Astrocyte (in vitro differentiated cells and primary cell): Measurements from ENCODE around the gene RWDD1. TPM values are rescaled to one million over a fixed set of nuclear protein-coding genes. Genes with fewer than 3 reads are reported as not detected.

Source experiments
- DNase-seq: peaks from one replicate; pipeline ENCODE4 v3.0.0-alpha.2; 2010; ENCODE audit warnings: low read depth
- FAIRE-seq: peaks from 2 replicates; lab custom pipeline; 2011; peaks lifted over from hg19 to GRCh38; lab: Jason Lieb, UNC
- H2AFZ ChIP-seq: 2 replicates; pipeline ENCODE4 v1.6.0; 2012; ENCODE audit warnings: low read depth, low read length, inconsistent platforms
- H3K27ac ChIP-seq: 2 replicates; pipeline ENCODE4 v1.5.1; 2011; ENCODE audit warnings: low read depth, low read length, inconsistent platforms
- H3K27me3 ChIP-seq: 2 replicates; pipeline ENCODE4 v1.6.0; 2011; ENCODE audit warnings: low read length, inconsistent platforms; ENCODE audit not compliant: insufficient read depth
- H3K36me3 ChIP-seq: 2 replicates; pipeline ENCODE4 v1.5.1; 2011; ENCODE audit warnings: low read length, inconsistent platforms; ENCODE audit not compliant: insufficient read depth
- H3K4me1 ChIP-seq: 2 replicates; pipeline ENCODE4 v1.5.1; 2011; ENCODE audit warnings: low read length, inconsistent platforms; ENCODE audit not compliant: insufficient read depth
- H3K4me2 ChIP-seq: 2 replicates; pipeline ENCODE4 v1.6.0; 2012; ENCODE audit warnings: low read length, inconsistent platforms
- H3K4me3 ChIP-seq: 2 replicates; pipeline ENCODE4 v1.5.1; 2011; ENCODE audit warnings: low read depth, mild to moderate bottlenecking, low read length, inconsistent platforms; ENCODE audit not compliant: insufficient read depth
- H3K79me2 ChIP-seq: 2 replicates; pipeline ENCODE4 v1.6.0; 2012; ENCODE audit warnings: mild to moderate bottlenecking, low read length, inconsistent platforms; ENCODE audit not compliant: insufficient read depth
- H3K9ac ChIP-seq: 2 replicates; pipeline ENCODE4 v1.6.0; 2012; ENCODE audit warnings: mild to moderate bottlenecking, low read length, inconsistent platforms
- H3K9me3 ChIP-seq: 2 replicates; pipeline ENCODE4 v1.5.1; 2012; ENCODE audit warnings: low read depth, mild to moderate bottlenecking, low read length, inconsistent platforms; ENCODE audit not compliant: insufficient read depth
- H4K20me1 ChIP-seq: 2 replicates; pipeline ENCODE4 v1.6.0; 2012; ENCODE audit warnings: low read length, inconsistent platforms; ENCODE audit not compliant: insufficient read depth
- H3K27ac Mint-ChIP-seq: one replicate; pipeline ENCODE4 v1.8.0; 2021; ENCODE audit warnings: mild to moderate bottlenecking, mixed read lengths; ENCODE audit not compliant: unreplicated experiment
- H3K27me3 Mint-ChIP-seq: one replicate; pipeline ENCODE4 v1.8.0; 2021; ENCODE audit warnings: low read depth, mixed read lengths; ENCODE audit not compliant: unreplicated experiment
- H3K36me3 Mint-ChIP-seq: one replicate; pipeline ENCODE4 v1.8.0; 2021; ENCODE audit warnings: low read depth, mixed read lengths; ENCODE audit not compliant: unreplicated experiment
- H3K4me1 Mint-ChIP-seq: one replicate; pipeline ENCODE4 v1.8.0; 2021; ENCODE audit warnings: low read depth, mixed read lengths; ENCODE audit not compliant: unreplicated experiment
- H3K4me3 Mint-ChIP-seq: one replicate; pipeline ENCODE4 v1.8.0; 2021; ENCODE audit warnings: mild to moderate bottlenecking, moderate library complexity, mixed read lengths; ENCODE audit not compliant: unreplicated experiment
- H3K9me3 Mint-ChIP-seq: one replicate; pipeline ENCODE4 v1.8.0; 2021; ENCODE audit warnings: mild to moderate bottlenecking, mixed read lengths; ENCODE audit not compliant: unreplicated experiment
- EZH2 ChIP-seq: IDR thresholded peaks from 2 replicates; pipeline ENCODE4 v1.6.1; 2012; ENCODE audit warnings: mild to moderate bottlenecking, low read length, inconsistent platforms; ENCODE audit not compliant: insufficient read depth
- total RNA-seq: library from RNA; stranded (reverse); gene quantifications from 2 replicates; pipeline ENCODE4 v1.2.1, GENCODE V29; 2021
- TF ChIP-seq, protein P1 (sequence below): IDR thresholded peaks from 2 replicates; pipeline ENCODE4 v1.5.1; 2011; ENCODE audit warnings: low read depth, mild to moderate bottlenecking, inconsistent platforms, low read length, moderate library complexity; ENCODE audit not compliant: insufficient read depth

The RWDD1 gene
- total RNA-seq, 1 donor from 2014 or later: 45.1 TPM

DNA sequence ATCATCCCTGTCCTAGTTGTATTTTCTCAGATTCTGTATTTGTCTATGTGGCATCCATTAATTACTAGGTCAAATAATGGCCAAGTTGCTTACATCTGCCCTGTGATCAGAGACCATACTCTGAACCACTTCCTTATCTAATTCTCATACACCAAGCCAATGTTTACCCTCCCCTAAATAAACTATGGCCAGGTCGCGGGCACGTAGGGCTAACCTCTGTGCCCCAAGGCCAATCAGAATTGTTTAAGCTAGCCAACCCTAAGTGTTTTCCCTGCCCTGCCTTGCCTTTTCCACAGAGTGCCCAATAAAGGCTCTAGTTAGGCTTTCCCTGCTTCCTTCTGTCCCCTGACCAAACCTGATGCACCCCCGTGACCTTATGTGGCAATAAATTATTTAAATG, 20.5 kb upstream of the RWDD1 start:
- Histone ChIP-seq H3K36me3 (no peaks in the 10 kb centered on the region), H3K4me3 (no peak overlapping the region), H3K9me3 (no peaks in the 10 kb centered on the region), H4K20me1 (no peaks in the 10 kb centered on the region), H3K9ac (no peak overlapping the region), H3K79me2 (no peaks in the 10 kb centered on the region), H2AFZ (no peak overlapping the region), H3K4me1 (peaks cover 4% of the 10 kb centered on the region), H3K4me2 (no peak overlapping the region), H3K27me3 (no peaks in the 10 kb centered on the region), H3K27ac (no peak overlapping the region)
- FAIRE-seq (no peak), DNase-seq (no peak)
- Mint-ChIP-seq H3K27ac (no peak overlapping the region), H3K36me3 (no peaks in the 10 kb centered on the region), H3K4me3 (no peak overlapping the region), H3K9me3 (no peaks in the 10 kb centered on the region), H3K27me3 (peaks cover 4% of the 10 kb centered on the region), H3K4me1 (peaks cover 2% of the 10 kb centered on the region)
- TF ChIP-seq, protein P1, sequence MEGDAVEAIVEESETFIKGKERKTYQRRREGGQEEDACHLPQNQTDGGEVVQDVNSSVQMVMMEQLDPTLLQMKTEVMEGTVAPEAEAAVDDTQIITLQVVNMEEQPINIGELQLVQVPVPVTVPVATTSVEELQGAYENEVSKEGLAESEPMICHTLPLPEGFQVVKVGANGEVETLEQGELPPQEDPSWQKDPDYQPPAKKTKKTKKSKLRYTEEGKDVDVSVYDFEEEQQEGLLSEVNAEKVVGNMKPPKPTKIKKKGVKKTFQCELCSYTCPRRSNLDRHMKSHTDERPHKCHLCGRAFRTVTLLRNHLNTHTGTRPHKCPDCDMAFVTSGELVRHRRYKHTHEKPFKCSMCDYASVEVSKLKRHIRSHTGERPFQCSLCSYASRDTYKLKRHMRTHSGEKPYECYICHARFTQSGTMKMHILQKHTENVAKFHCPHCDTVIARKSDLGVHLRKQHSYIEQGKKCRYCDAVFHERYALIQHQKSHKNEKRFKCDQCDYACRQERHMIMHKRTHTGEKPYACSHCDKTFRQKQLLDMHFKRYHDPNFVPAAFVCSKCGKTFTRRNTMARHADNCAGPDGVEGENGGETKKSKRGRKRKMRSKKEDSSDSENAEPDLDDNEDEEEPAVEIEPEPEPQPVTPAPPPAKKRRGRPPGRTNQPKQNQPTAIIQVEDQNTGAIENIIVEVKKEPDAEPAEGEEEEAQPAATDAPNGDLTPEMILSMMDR: no peak
- no peak for TF ChIP-seq EZH2

DNA sequence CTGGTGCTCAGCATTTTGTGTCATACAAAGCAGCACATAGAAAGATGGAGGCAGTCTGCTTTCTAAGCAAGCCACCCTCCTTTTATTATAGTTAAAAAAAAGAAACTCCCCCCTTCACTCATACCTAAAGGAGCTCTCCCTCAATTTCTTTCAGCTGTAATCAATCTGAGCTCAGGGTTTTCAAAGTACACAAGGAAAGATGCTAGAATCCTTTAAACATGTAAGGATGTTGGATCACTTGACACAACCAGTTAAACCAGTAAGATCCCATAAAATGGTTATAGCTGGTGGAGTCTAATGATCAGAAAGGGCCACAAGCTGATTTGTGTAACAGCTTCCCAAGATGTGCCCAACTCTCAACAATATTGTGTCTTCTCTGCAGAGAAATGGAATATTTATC, 17.9 kb upstream of the RWDD1 start, which contains the start of gene CALHM4:
TSS of gene CALHM4 (plus strand) at position 301 of the 400 bp plus-strand sequence. CDS start at position 344, 43 bp downstream.
- Mint-ChIP-seq H3K4me1 (peaks cover 14% of the 10 kb centered on the region), H3K4me3 (no peak within 1 kb of the TSS), H3K27ac (no peak within 1 kb of the TSS), H3K9me3 (no peaks in the 10 kb centered on the region), H3K27me3 (peaks cover 4% of the 10 kb centered on the region), H3K36me3 (no peaks in the 10 kb centered on the region)
- Histone ChIP-seq H3K27ac (no peak within 1 kb of the TSS), H3K4me3 (no peak within 1 kb of the TSS), H3K79me2 (no peaks in the 10 kb centered on the region), H3K4me2 (no peak within 1 kb of the TSS), H3K36me3 (no peaks in the 10 kb centered on the region), H2AFZ (no peak within 1 kb of the TSS), H4K20me1 (no peaks in the 10 kb centered on the region), H3K9ac (no peak within 1 kb of the TSS), H3K27me3 (no peaks in the 10 kb centered on the region), H3K4me1 (peaks cover 21% of the 10 kb centered on the region), H3K9me3 (no peaks in the 10 kb centered on the region)
- FAIRE-seq (no peak), DNase-seq (no peak)
- TF ChIP-seq EZH2: no peak
- TF ChIP-seq, protein P1: no peak

DNA sequence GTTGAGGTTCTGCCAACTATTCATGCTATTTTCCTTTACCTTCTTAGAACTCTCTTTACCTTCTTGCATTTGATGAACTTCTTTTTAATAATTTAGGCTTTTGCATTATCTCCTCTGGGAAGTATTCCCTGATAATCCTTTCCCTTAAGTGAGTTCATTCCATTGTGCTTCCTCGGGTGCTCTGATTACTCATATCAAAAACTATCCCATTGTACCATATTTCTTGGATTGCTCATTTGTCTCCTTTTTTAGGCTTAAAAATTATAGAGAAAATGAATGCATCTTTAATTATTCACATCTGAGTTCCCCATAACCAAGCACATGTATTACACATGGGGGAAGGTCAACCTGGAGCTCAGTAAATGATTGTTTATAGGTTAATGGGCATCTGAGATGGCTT, 15.2 kb upstream of the RWDD1 start:
- H3K27ac ChIP-seq: peak overlapping the region; percentile 74
- H2AFZ ChIP-seq: no peak overlapping the region
- H4K20me1 ChIP-seq: no peaks in the 10 kb centered on the region
- peak; percentile 87 for DNase-seq
- no peaks in the 10 kb centered on the region for H3K27me3 ChIP-seq
- peaks cover 14% of the 10 kb centered on the region for H3K4me1 Mint-ChIP-seq
- H3K27me3 Mint-ChIP-seq: peaks cover 4% of the 10 kb centered on the region
- H3K4me1 ChIP-seq: peaks cover 21% of the 10 kb centered on the region
- H3K36me3 ChIP-seq: no peaks in the 10 kb centered on the region
- no peak overlapping the region for H3K4me3 Mint-ChIP-seq
- H3K27ac Mint-ChIP-seq: peak overlapping the region; percentile 71
- H3K9me3 Mint-ChIP-seq: no peaks in the 10 kb centered on the region
- H3K9ac ChIP-seq: no peak overlapping the region
- H3K4me2 ChIP-seq: peak overlapping the region; percentile 52
- no peaks in the 10 kb centered on the region for H3K36me3 Mint-ChIP-seq
- no peaks in the 10 kb centered on the region for H3K79me2 ChIP-seq
- peak; percentile 37 for FAIRE-seq
- H3K4me3 ChIP-seq: no peak overlapping the region
- TF ChIP-seq EZH2: no peak
- TF ChIP-seq, protein P1: no peak
- no peaks in the 10 kb centered on the region for H3K9me3 ChIP-seq
